OCI-LY1 (cell line): ENCODE measurements around the gene COL25A1.

Experiments
- H2AFZ ChIP-seq: fragments of 200-600 bp; sonication (generic), shearing (Covaris generic); 2 replicates; pipeline ENCODE4 v1.6.0; 2014; ENCODE audit warnings: antibody characterized with exemption, mild to moderate bottlenecking, low read length
- H3F3A ChIP-seq: fragments of 200-600 bp; sonication (generic), shearing (Covaris generic); 2 replicates; pipeline ENCODE4 v1.6.0; 2014; ENCODE audit warnings: mild to moderate bottlenecking, antibody characterized with exemption, low read length, moderate library complexity; ENCODE audit not compliant: insufficient read depth
- H3K27ac ChIP-seq: fragments of 200-600 bp; sonication (generic); 2 replicates; pipeline ENCODE4 v1.5.1; 2014; ENCODE audit warnings: low read length, mixed run types, mild to moderate bottlenecking, low read depth; ENCODE audit not compliant: poor library complexity, severe bottlenecking
- H3K27me3 ChIP-seq: fragments of 200-600 bp; sonication (generic); 2 replicates; pipeline ENCODE4 v1.6.0; 2014; ENCODE audit warnings: antibody characterized with exemption, mild to moderate bottlenecking, low read length, moderate library complexity; ENCODE audit not compliant: insufficient read depth
- H3K36me3 ChIP-seq: fragments of 200-600 bp; sonication (generic); 2 replicates; pipeline ENCODE4 v1.6.1; 2014; ENCODE audit warnings: mild to moderate bottlenecking, antibody characterized with exemption, low read length, moderate library complexity, mixed read lengths; ENCODE audit not compliant: insufficient read depth
- H3K4me1 ChIP-seq: fragments of 200-600 bp; sonication (generic); 2 replicates; pipeline ENCODE4 v1.5.1; 2014; ENCODE audit warnings: mild to moderate bottlenecking, low read length, moderate library complexity; ENCODE audit not compliant: insufficient read depth, severe bottlenecking
- H3K4me2 ChIP-seq: fragments of 200-600 bp; sonication (generic), shearing (Covaris generic); 2 replicates; pipeline ENCODE4 v1.6.1; 2014; ENCODE audit warnings: low read length
- H3K4me3 ChIP-seq: fragments of 200-600 bp; sonication (generic); 2 replicates; pipeline ENCODE4 v1.5.1; 2014; ENCODE audit warnings: low read length, low read depth, mild to moderate bottlenecking, mixed read lengths; ENCODE audit not compliant: poor library complexity, severe bottlenecking
- H3K79me2 ChIP-seq: fragments of 200-600 bp; shearing (Covaris generic); 2 replicates; pipeline ENCODE4 v1.6.1; 2016; ENCODE audit warnings: mixed run types, low read length, mixed read lengths; ENCODE audit not compliant: insufficient read depth
- H3K9ac ChIP-seq: fragments of 200-600 bp; sonication (generic), shearing (Covaris generic); 2 replicates; pipeline ENCODE4 v1.6.1; 2014; ENCODE audit warnings: mild to moderate bottlenecking, low read length, mixed read lengths
- H3K9me2 ChIP-seq: fragments of 200-600 bp; sonication (generic), shearing (Covaris generic); 2 replicates; pipeline ENCODE4 v1.6.1; 2014; ENCODE audit warnings: low read depth, mild to moderate bottlenecking, low read length, mixed read lengths
- H3K9me3 ChIP-seq: fragments of 200-600 bp; shearing (Covaris generic); 2 replicates; pipeline ENCODE4 v1.6.1; 2014; ENCODE audit warnings: low read length, mixed read lengths
- H4K20me1 ChIP-seq: fragments of 200-600 bp; sonication (generic), shearing (Covaris generic); 2 replicates; pipeline ENCODE4 v1.6.0; 2016; ENCODE audit warnings: mild to moderate bottlenecking, low read length; ENCODE audit not compliant: insufficient read depth
- EZH2 ChIP-seq: fragments of 200-600 bp; sonication (generic), shearing (Covaris generic); IDR thresholded peaks from 2 replicates; pipeline ENCODE4 v1.8.0; 2017; ENCODE audit warnings: borderline replicate concordance, mixed run types, mild to moderate bottlenecking, antibody characterized with exemption, low read length, moderate library complexity, mixed read lengths
- TF ChIP-seq, protein P1 (sequence below): fragments of 200-600 bp; sonication (generic), shearing (Covaris generic); IDR thresholded peaks from 2 replicates; pipeline ENCODE4 v1.5.1; 2017; ENCODE audit warnings: mild to moderate bottlenecking, antibody characterized with exemption, low read length, moderate library complexity, mixed read lengths

Gene COL25A1

DNA sequence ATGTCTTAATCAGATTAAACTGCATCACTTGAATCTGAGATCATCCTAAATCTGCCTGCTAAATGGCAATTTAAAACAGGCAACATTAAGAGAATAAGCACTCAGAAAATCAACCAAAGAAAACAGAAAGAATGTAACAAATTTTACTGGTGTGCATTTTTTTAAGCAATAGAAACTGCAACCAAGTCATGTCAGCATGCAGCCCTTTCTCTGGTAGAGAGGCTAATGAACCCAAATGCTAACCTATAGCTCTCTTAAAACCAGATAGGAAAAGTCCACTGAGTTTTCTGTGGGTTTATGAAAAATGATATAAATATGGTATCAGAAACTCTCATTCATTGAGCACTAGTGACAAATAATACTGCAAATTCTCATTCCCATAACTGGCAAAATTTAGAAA is 35.6 kb downstream of the COL25A1 start:
- no peak overlapping the region for H2AFZ ChIP-seq
- no peaks in the 10 kb centered on the region for H3F3A ChIP-seq
- no peak overlapping the region for H3K4me3 ChIP-seq
- H3K9me2 ChIP-seq: no peaks in the 10 kb centered on the region
- H3K27ac ChIP-seq: no peak overlapping the region
- no peaks in the 10 kb centered on the region for H4K20me1 ChIP-seq
- no peaks in the 10 kb centered on the region for H3K27me3 ChIP-seq
- H3K9me3 ChIP-seq: no peaks in the 10 kb centered on the region
- no peaks in the 10 kb centered on the region for H3K79me2 ChIP-seq
- TF ChIP-seq EZH2: no peak
- TF ChIP-seq, protein P1, sequence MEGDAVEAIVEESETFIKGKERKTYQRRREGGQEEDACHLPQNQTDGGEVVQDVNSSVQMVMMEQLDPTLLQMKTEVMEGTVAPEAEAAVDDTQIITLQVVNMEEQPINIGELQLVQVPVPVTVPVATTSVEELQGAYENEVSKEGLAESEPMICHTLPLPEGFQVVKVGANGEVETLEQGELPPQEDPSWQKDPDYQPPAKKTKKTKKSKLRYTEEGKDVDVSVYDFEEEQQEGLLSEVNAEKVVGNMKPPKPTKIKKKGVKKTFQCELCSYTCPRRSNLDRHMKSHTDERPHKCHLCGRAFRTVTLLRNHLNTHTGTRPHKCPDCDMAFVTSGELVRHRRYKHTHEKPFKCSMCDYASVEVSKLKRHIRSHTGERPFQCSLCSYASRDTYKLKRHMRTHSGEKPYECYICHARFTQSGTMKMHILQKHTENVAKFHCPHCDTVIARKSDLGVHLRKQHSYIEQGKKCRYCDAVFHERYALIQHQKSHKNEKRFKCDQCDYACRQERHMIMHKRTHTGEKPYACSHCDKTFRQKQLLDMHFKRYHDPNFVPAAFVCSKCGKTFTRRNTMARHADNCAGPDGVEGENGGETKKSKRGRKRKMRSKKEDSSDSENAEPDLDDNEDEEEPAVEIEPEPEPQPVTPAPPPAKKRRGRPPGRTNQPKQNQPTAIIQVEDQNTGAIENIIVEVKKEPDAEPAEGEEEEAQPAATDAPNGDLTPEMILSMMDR: no peak
- no peak overlapping the region for H3K9ac ChIP-seq
- no peak overlapping the region for H3K4me2 ChIP-seq
- H3K4me1 ChIP-seq: no peaks in the 10 kb centered on the region
- no peaks in the 10 kb centered on the region for H3K36me3 ChIP-seq

DNA sequence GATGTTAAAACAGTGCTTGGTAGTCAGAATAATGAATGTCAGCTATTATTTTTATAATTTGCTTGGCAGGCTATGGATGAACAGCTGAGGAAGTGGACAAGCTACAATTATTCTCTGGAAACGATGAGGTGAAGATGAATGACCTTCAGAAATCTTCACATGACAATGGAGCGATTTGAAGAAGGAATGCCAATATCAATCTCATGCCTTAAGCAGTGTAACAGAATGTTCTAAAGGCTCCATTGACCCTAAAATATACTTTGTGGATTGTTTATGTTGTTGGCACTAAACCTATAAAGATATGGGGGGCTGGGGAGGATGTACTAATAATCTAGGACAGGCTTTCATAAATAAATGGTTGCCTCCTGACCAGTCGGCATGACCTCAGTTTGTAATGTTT is 36.2 kb downstream of the COL25A1 start:
- TF ChIP-seq EZH2: no peak
- TF ChIP-seq, protein P1: no peak
- no peaks in the 10 kb centered on the region for H3K27me3 ChIP-seq
- H3K36me3 ChIP-seq: no peaks in the 10 kb centered on the region
- H3K27ac ChIP-seq: no peak overlapping the region
- H4K20me1 ChIP-seq: no peaks in the 10 kb centered on the region
- H3K9me2 ChIP-seq: no peaks in the 10 kb centered on the region
- H3F3A ChIP-seq: no peaks in the 10 kb centered on the region
- H3K9ac ChIP-seq: no peak overlapping the region
- no peaks in the 10 kb centered on the region for H3K4me1 ChIP-seq
- no peaks in the 10 kb centered on the region for H3K9me3 ChIP-seq
- H3K79me2 ChIP-seq: no peaks in the 10 kb centered on the region
- no peak overlapping the region for H2AFZ ChIP-seq
- no peak overlapping the region for H3K4me2 ChIP-seq
- H3K4me3 ChIP-seq: no peak overlapping the region

DNA sequence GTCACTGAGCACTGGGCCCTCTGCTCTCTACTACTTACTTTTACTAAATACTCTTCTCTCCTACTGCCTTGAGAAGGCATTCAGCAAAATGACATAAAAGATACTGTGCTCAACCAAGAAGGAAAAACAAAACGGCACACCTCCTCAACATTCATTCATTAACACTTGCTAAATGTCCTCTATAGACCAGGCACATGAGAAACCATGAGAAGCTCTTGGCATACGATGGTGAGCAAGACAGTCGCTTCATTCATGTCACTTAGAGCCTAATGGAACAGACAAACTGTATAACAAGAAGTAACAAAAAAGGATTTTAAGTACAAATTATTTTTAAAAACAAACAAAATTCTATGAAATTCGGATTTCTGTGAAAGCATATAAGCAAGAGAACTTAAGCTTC is 38.7 kb downstream of the COL25A1 start:
- Histone ChIP-seq H2AFZ (no peak overlapping the region), H3F3A (no peaks in the 10 kb centered on the region), H4K20me1 (no peaks in the 10 kb centered on the region), H3K4me1 (no peaks in the 10 kb centered on the region), H3K9me2 (no peaks in the 10 kb centered on the region), H3K4me3 (no peak overlapping the region), H3K36me3 (no peaks in the 10 kb centered on the region), H3K27me3 (no peaks in the 10 kb centered on the region), H3K9ac (no peak overlapping the region), H3K27ac (no peak overlapping the region), H3K4me2 (no peak overlapping the region), H3K9me3 (no peaks in the 10 kb centered on the region), H3K79me2 (no peaks in the 10 kb centered on the region)
- TF ChIP-seq EZH2: no peak
- TF ChIP-seq, protein P1: no peak
